ENCODE data around the gene LRRC46. TPM values are rescaled to one million over a fixed set of nuclear protein-coding genes. Genes with fewer than 3 reads are reported as not detected.

LRRC46 gene
- total RNA-seq, 4 donors from 2014 or later: 0.14 to 1.5 (median 0.76) TPM

GRCh38 chr17:47867813-47868533 is 36.5 kb downstream of the LRRC46 start:
- Histone ChIP-seq H3K4me3 (no peak overlapping the region), H3K4me1 (peaks cover 0 to 8% of the 10 kb centered on the region in 2 donors), H3K36me3 (no peaks in the 10 kb centered on the region), H3K9me3 (no peaks in the 10 kb centered on the region), H3K27ac (no peak overlapping the region), H3K27me3 (peaks cover 0 to 3% of the 10 kb centered on the region in 2 donors)
- DNase-seq: no peak
- no peak for TF ChIP-seq POLR2A (IDR thresholded peaks at IDR 0.05)
- TF ChIP-seq CTCF (IDR thresholded peaks at IDR 0.05): no peak
- intact Hi-C loops (cut with DNase I; ENCODE audit: low total_unique reads): no loop called here

DNA sequence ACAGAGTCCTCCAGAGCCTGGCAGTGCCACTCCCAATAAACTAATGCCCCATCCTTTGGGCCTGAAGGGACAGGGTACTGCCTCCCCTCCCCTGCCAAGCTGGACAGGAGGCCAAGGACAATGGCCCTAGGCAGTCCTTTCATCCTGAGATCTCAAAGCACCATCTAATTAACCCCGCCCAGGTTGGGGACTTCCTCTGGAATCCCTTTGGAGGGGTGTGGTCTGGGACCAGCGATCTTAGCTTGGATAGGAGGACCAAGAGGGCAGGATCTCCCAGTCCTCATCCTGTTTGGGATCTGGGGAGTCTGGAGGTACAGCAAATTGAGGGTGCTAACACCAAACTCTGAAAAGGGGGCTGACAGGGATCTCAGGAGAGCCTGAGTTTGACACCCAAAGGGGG is 37.6 kb downstream of the LRRC46 start:
- Histone ChIP-seq H3K27me3 (peaks cover 0 to 5% of the 10 kb centered on the region in 2 donors), H3K4me3 (no peak overlapping the region), H3K36me3 (no peaks in the 10 kb centered on the region), H3K27ac (no peak overlapping the region), H3K9me3 (no peaks in the 10 kb centered on the region), H3K4me1 (peaks cover 0 to 8% of the 10 kb centered on the region in 2 donors)
- DNase-seq: no peak
- no peak for TF ChIP-seq POLR2A (IDR thresholded peaks at IDR 0.05)
- no peak for TF ChIP-seq CTCF (IDR thresholded peaks at IDR 0.05)
- intact Hi-C loops (cut with DNase I; ENCODE audit: low total_unique reads): no loop called here

DNA sequence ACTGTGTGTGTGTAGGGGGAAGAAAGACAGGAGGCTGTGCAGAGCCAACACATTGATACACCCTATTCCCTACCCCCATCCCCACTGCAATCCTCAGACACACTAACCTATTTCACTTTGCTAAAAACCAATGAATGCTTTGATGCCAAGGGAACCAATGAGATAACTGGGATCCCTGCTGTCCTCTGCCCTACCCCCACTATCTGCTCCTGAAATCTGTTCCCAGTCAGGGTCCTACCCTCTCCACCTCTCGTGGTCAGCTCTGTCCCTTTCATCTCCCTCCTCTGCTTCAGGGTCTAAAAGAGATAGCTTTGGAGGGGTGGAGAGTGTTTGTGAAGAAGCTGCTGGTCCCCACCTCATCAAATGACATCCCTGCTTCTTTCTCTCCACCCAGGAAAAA is 38.6 kb downstream of the LRRC46 start:
- no peaks in the 10 kb centered on the region for H3K9me3 ChIP-seq
- no peaks in the 10 kb centered on the region for H3K36me3 ChIP-seq
- peaks cover 0 to 9% of the 10 kb centered on the region in 2 donors for H3K27me3 ChIP-seq
- intact Hi-C loops (cut with DNase I; ENCODE audit: low total_unique reads): no loop called here
- H3K27ac ChIP-seq: no peak overlapping the region
- peaks cover 0 to 8% of the 10 kb centered on the region in 2 donors for H3K4me1 ChIP-seq
- no peak for DNase-seq
- no peak overlapping the region for H3K4me3 ChIP-seq
- TF ChIP-seq POLR2A (IDR thresholded peaks at IDR 0.05): no peak
- no peak for TF ChIP-seq CTCF (IDR thresholded peaks at IDR 0.05)

- DNase-seq: no peak
- H3K27me3 ChIP-seq: peaks cover 0 to 9% of the 10 kb centered on the region in 2 donors
- intact Hi-C loops (cut with DNase I; ENCODE audit: low total_unique reads): no loop called here
- H3K4me1 ChIP-seq: peaks cover 0 to 8% of the 10 kb centered on the region in 2 donors
- no peak for TF ChIP-seq CTCF (IDR thresholded peaks at IDR 0.05)
- no peak for TF ChIP-seq POLR2A (IDR thresholded peaks at IDR 0.05)
- no peak overlapping the region for H3K4me3 ChIP-seq
- H3K36me3 ChIP-seq: no peaks in the 10 kb centered on the region
- H3K9me3 ChIP-seq: no peaks in the 10 kb centered on the region
- no peak overlapping the region for H3K27ac ChIP-seq
Observed at GRCh38 chr17:47871048-47871447, 39.6 kb downstream of the LRRC46 start.

GRCh38 chr17:47872019-47872650 is 40.7 kb downstream of the LRRC46 start:
- H3K9me3 ChIP-seq: no peaks in the 10 kb centered on the region
- TF ChIP-seq POLR2A (IDR thresholded peaks at IDR 0.05): no peak
- TF ChIP-seq CTCF (IDR thresholded peaks at IDR 0.05): no peak
- intact Hi-C loops (cut with DNase I; ENCODE audit: low total_unique reads): no loop called here
- H3K36me3 ChIP-seq: no peaks in the 10 kb centered on the region
- H3K4me3 ChIP-seq: no peak overlapping the region
- no peak overlapping the region for H3K27ac ChIP-seq
- DNase-seq: no peak
- peaks cover 0 to 8% of the 10 kb centered on the region in 2 donors for H3K4me1 ChIP-seq
- peaks cover 0 to 9% of the 10 kb centered on the region in 2 donors for H3K27me3 ChIP-seq

Data from uterus (tissue), 4 donors.